Epidermal melanocyte (primary cell): Measurements from ENCODE around the gene KITLG.
"Not testable (repeated sequence)": the region's sequence is repeated elsewhere in the genome, so short reads cannot be mapped to it uniquely, and the experiment has no call there.

Experiments used
- DNase-seq: peaks from one replicate; pipeline ENCODE4 v3.0.0; 2011; ENCODE audit warnings: low spot score; ENCODE audit not compliant: insufficient read length

The KITLG gene

GRCh38 chr12:88544991-88545980, 35.0 kb downstream of the KITLG start:
- no peak for DNase-seq

GRCh38 chr12:88539893-88540292, 40.4 kb downstream of the KITLG start:
- no peak for DNase-seq

GRCh38 chr12:88538697-88539096, 41.6 kb downstream of the KITLG start:
- no peak for DNase-seq

- DNase-seq: no peak
These were observed 42.0 kb downstream of the KITLG start for GRCh38 chr12:88538250-88538649.

- DNase-seq: no peak
These were observed 49.4 kb downstream of the KITLG start for GRCh38 chr12:88530868-88531267.

GRCh38 chr12:88529531-88530488, 50.5 kb downstream of the KITLG start:
- no peak for DNase-seq

GRCh38 chr12:88522961-88523360, 57.3 kb downstream of the KITLG start:
- no peak for DNase-seq

- DNase-seq: no peak
These were observed 59.8 kb downstream of the KITLG start for GRCh38 chr12:88520436-88520820.

- no peak for DNase-seq
These were observed 60.4 kb downstream of the KITLG start for GRCh38 chr12:88519802-88520435.

- no peak for DNase-seq
These were observed 61.3 kb downstream of the KITLG start for GRCh38 chr12:88518863-88519403.

GRCh38 chr12:88516811-88517210, 63.5 kb downstream of the KITLG start:
- no peak for DNase-seq

- DNase-seq: no peak
These were observed 69.4 kb downstream of the KITLG start for GRCh38 chr12:88510843-88511242.

GRCh38 chr12:88509851-88510250, 70.4 kb downstream of the KITLG start:
- no peak for DNase-seq

- no peak for DNase-seq
These were observed 70.9 kb downstream of the KITLG start for GRCh38 chr12:88509347-88509746.

- DNase-seq: not testable (repeated sequence)
These were observed 72.4 kb downstream of the KITLG start for GRCh38 chr12:88507851-88508250.

- DNase-seq: no peak
These were observed 73.0 kb downstream of the KITLG start for GRCh38 chr12:88507270-88507669.

GRCh38 chr12:88505696-88506095, 74.6 kb downstream of the KITLG start:
- DNase-seq: no peak

- no peak for DNase-seq
These were observed 77.0 kb downstream of the KITLG start for GRCh38 chr12:88503281-88503703.

- DNase-seq: no peak
These were observed 78.0 kb downstream of the KITLG start for GRCh38 chr12:88501972-88502938.

GRCh38 chr12:88496891-88497371, 83.3 kb downstream of the KITLG start:
- no peak for DNase-seq
